NCI-H2081 (cell line): ENCODE results near the gene SELENOS.
"Not testable (repeated sequence)": the region's sequence is repeated elsewhere in the genome, so short reads cannot be mapped to it uniquely, and the experiment has no call there.

ENCODE experiments used
- DNase-seq, 2 experiments: peaks; one replicate each; lab custom pipeline; 2025; lab: John Stamatoyannopoulos, UW

SELENOS gene

DNA sequence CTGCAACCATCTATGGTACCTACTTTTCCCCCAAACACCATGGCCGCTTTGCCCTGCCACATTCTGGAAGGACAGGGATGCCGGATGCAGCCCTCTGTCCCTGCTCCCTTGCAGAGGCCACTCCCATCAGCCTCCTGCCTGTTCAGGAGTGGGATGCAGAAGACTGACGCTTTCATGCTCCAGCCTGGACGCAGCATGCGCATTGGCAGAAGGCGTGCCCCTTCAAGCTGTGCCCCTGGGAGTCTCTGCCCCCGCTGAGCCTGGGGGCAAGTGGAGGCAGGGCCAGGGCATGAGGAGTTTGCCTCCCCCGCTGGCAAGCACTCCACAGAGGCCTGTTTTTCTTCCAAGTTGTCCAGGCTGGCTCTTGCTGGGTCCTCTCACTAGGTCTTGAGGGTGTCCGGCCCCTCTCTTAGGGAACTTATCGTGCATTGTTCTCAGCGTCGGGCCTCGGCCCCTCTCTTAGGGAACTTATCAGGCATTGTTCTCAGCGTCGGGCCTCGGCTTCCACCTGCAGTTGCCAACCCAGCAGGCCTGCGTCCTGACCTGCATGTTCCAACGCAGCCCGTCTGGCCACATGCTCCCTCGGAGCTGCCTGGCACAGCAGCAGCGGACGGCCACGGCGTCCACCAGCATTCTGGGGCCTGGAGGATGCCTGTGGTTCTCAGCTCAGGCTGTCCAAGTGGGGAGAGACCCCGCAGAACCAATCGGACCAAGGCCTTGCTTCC, 32.3 kb upstream of the SELENOS start:
- no peak for DNase-seq

DNA sequence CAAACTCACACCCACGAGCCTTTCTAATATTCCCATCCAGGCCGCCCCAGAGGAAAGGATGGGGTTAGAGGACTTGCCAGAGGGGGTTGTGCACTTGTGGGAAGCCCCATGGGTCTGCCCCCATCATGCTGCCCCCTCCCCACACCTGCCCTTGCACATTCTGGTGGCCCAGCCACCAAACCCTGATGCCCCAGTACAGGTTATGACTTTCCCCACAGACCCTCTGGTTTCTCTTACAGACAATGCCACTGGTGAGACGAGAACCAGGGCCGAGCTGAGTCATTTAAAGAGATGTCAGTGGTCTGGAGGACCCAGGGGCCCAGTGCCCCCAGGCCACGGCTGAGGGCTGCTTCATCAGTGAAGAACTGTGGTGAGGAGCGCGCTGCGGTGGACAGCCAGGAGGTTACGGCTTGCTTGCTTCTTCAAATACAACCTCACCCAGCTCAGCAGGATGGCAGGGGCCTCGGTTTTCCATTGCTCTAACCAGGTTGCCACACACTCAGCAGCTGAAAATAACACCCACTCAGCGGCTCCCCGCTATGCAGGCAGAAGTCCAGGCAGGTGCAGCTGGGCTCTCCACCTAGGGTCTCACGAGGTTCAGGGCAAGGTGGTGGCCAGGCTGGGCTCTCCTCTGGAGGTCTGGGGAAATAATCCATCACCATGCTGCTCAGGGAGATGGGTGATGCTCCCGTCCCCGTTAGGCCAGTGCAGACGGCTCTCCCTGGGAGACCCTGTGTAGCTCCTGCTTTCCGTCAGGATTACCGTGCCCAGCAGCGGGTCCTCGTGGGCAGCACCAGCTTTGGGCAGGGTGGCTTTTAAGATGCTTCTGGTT, 31.5 kb upstream of the SELENOS start:
- DNase-seq: peak in 1 of 2 experiments; percentile 7

DNA sequence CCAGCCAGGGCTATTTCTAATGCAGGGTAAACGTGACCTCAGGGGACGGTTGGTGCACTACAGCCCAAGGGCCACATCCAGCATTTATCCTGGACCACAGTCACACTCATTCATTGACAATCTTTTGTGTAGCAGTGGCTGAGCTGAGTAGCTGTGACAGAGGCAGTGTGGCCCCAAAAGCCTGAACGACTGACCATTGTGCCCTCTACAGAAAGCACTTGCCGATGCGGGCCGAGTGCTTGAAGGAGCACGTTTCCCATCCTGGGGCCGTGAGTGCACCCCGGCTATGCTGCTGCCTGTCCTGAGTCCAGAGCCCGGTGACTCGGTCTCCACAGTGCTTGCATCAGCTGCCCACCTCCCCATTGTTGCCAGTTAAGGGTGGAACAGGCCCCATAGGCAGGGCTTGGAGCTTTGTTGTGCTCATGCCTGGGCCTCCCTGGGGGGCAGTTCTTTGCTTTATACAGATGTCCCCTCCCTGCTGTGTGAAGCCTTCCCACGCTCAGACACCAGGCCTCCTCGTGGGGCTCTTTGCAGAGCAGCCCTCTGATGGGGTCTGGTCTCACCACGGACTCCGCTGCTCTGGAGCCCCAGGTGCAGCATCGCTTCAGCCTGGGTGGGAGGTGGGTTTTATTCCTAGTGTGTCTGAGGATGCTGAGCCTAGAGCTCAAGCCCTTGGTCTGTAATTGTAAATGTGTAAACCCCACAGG, 30.8 kb upstream of the SELENOS start:
- no peak for DNase-seq

DNA sequence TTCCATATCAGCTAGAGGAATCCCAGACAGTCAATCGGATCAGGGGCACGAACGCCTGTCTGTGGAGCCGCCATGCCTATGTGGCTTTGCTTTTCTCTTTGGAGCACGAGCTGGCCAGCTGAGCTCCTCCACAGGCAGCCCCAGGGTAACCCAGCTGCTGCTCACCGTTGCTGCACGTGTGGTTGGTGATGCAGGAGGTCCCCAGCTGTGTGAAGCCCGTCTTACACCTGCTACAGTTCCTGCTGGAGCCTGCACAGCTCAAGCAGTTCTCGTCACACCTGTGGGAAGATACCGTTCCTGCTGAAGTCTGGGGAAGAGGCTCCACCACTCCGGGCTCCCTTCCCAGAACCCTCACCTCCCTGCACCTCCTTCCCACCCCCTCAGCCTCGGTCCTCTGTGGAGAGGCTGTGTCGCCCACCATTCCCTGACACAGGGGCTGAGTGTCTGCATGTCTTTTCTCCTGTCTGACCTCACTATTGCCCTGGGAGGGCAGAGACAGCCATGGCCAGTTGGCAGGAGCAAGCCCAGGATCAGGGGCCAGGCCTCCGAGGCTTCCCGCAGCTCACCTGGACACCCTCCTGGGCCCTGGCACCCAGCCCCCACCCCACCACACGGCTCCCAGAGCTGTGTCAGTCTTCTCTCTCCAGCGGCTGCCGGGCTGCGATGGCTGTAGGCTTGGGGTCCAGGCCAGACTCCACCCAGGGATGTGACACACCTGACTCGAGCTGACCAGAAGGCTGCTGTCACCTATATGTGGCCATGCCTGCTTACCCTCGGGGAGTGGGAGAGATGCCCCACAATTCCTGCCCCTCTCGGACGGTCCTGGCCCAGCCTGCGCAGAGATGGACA, 30.0 kb upstream of the SELENOS start:
- no peak for DNase-seq

- no peak for DNase-seq
Measured at GRCh38 chr15:101306341-101307047, 29.2 kb upstream of the SELENOS start.

- no peak for DNase-seq
Measured at GRCh38 chr15:101305820-101306255, 28.6 kb upstream of the SELENOS start.

GRCh38 chr15:101303408-101303807, 26.1 kb upstream of the SELENOS start:
- DNase-seq: no peak

- no peak for DNase-seq
Measured at GRCh38 chr15:101296418-101297405, 19.4 kb upstream of the SELENOS start.

- no peak for DNase-seq
Measured at GRCh38 chr15:101295607-101296161, 18.4 kb upstream of the SELENOS start.

- peak; percentile 91 to 96 for DNase-seq
Measured at GRCh38 chr15:101294731-101295606, 17.7 kb upstream of the SELENOS start, which contains the start of gene SNRPA1. Gene SNRPA1, minus strand, starts transcription at chr15:101295248. Its CDS starts 70 bp downstream, at chr15:101295178.

- DNase-seq: no peak
Measured at GRCh38 chr15:101293122-101293521, 15.8 kb upstream of the SELENOS start.

DNA sequence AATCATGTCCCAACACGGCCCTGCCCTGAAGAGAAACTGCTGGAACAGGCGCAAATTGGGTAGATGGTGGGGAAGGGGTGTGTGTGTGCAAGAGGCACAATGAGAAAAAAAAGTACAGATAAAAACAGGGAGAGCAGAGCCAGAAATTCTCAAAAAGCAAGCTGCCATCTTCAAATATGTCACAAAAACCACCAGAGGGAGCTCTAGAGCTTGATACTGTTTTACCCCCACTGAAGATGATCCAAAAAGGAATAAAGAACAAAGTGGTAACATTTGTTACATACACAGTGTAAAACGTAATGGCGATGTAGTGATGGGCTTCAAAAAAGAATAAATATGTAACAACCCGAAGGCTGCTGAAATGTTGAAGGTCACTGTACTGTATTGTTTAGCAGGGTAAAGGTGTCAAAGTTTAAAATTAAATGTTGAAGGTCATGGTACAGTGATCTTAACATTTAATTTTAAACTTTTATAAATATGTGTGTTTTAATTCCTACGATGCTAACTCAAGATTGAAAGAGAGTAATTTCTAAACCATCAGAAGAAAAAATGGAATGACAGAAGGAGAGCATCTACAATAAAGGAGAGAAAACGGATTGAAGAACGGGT, 11.7 kb upstream of the SELENOS start:
- DNase-seq: peak; percentile 39 to 64

- DNase-seq: not testable (repeated sequence)
Measured at GRCh38 chr15:101287342-101287741, 10.1 kb upstream of the SELENOS start.

- no peak for DNase-seq
Measured at GRCh38 chr15:101286471-101287114, 9.3 kb upstream of the SELENOS start.

DNA sequence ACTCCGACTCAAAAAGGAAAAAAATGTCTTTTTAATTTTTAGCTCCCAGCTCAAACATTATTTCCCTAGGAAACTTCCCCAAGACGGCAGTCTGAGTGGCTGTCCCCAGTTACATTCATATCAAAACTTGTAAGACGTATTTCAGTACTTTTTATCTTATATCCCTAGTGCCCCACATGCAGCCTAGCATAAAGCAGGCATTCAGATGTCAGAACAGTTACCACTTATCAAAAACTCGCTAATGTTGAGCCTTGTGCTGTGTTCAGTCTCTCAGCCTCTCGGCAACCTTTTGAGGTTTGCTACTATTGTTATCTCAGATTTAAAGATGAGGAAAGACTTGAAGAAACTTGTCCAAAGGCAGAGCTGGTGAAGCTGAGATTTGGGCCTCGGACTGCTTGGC, 6.6 kb upstream of the SELENOS start:
- DNase-seq: no peak

GRCh38 chr15:101280007-101280406, 2.7 kb upstream of the SELENOS start:
- no peak for DNase-seq

DNA sequence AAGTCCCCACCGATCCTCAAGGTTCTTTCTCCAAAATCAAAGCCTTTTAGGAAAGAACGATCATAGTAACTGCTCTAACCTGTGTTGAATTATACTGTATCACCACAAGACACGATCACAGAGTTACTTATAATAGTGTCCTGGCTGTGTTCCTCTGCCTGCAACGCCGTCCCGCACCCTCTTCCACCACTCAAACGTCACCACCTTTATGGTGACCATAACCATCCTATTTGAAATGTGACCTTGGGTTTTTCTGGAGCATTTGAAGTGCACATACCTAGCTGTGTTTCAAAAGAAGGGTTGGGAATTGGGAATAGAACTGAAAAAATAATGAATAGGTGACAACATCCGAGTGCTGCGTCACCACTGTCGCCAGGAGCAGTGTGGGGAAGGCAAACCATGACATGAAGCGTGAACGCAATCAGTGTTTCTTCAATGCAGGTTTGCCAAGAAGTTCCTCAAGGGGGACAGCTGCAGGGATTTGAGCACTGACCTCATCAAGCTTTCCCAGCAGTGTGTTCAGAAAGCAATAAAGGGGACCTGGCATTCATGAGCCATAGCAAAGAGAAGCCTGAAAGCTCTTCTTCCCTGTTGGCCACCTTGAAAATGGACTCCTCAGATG, 769 bp upstream of the SELENOS start:
- no peak for DNase-seq
